ENCODE data around the gene OBP2A. TPM values are rescaled to one million over a fixed set of nuclear protein-coding genes. Genes with fewer than 3 reads are reported as not detected.

OBP2A gene
- total and polyA plus RNA-seq, 2 of the 8 experiments (the other 6 are each of a cell fraction or from before 2014, with no cell fraction given), result not detected

DNA sequence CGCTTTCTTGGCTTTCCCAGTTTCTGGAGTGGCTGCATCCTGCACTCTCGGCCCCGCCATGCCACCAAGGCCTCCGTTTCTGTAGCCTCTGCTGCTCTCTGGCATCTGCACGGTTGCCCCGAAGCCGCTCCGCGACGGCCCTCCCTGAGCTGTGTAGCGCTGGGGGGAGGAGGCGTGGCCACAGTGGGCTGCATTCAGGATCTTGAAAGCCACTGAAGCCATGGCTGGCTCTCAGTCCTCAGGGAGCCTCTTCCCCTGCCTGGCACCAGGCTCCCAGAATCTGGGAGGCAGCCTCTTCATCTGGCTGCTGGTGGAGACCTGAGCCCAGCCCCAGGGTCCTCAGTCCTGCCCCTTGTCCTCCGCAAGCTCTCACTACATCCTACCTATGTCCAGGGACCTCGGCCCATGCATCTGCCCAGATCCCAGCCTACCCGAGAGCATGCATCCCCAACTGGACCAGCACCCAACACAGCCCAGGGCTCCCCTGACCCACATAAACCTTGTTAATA is 40.7 kb downstream of the OBP2A start:
- H3K79me1 ChIP-seq (ENCODE audit: low read depth, low read length), result no peaks in the 10 kb centered on the region
- no peak overlapping the region for H4K91ac ChIP-seq (replicated peaks; ENCODE audit: insufficient read length, low read length)
- FAIRE-seq, result no peak
- H3K79me2 ChIP-seq (ENCODE audit: control insufficient read depth in 1 of 2, insufficient read depth in 2 of 2, low read length in 2 of 2), result no peaks in the 10 kb centered on the region
- no peak overlapping the region for H2BK5ac ChIP-seq (ENCODE audit: low read depth, low read length)
- no peak overlapping the region for H3K18ac ChIP-seq (ENCODE audit: extremely low read depth, low read length)
- no peak overlapping the region for H3K56ac ChIP-seq (replicated peaks; ENCODE audit: insufficient read length, low read depth, low read length)
- no peaks in the 10 kb centered on the region for H4K20me1 ChIP-seq (replicated peaks in 1 of 2; ENCODE audit: control insufficient read depth in 1 of 2, insufficient read depth in 2 of 2, low read length in 2 of 2)
- no peak for DNase-seq (ENCODE audit: low read depth in 1 of 2, low spot score in 2 of 2)
- H3K4me3 ChIP-seq (ENCODE audit: extremely low read depth in 1 of 4, insufficient read depth in 2 of 4, low read depth in 3 of 4, low read length in 4 of 4), result no peak overlapping the region
- H3K23ac ChIP-seq (ENCODE audit: insufficient read length), result no peak overlapping the region
- H2BK20ac ChIP-seq (ENCODE audit: low read length), result no peak overlapping the region
- CTCF ChIA-PET (ENCODE audit: partially characterized antibody), result interaction anchor here (1.1 to 2.1 kb wide), 5 partner anchors 15 to 82 kb away, joined by 3 to 16 read pairs (median 4); no protein-coding TSS in a partner anchor
- 80% methylated on average over 8 of the region's 15 CpGs; no CpG with 5 or more reads in 1 of the 2 experiments for WGBS, 2 experiments (ENCODE audit: extremely low coverage in 1 of 2, insufficient coverage in 1 of 2, insufficient read length in 1 of 2, insufficient replicate concordance in 2 of 2, low coverage in 1 of 2, low lambda C conversion rate in 2 of 2, missing lambda C conversion rate in 1 of 2)
- no peak overlapping the region for H2BK12ac ChIP-seq (ENCODE audit: low read depth, low read length)
- H3K4ac ChIP-seq (replicated peaks; ENCODE audit: insufficient read length, low read depth, low read length), result no peak overlapping the region
- no peak overlapping the region for H3K27ac ChIP-seq (ENCODE audit: low read depth, low read length)
- no peak overlapping the region for H3K4me2 ChIP-seq (ENCODE audit: insufficient read depth in 1 of 2, low read depth in 2 of 2, low read length in 2 of 2)
- H4K5ac ChIP-seq (ENCODE audit: insufficient read length, low read depth, low read length), result no peak overlapping the region
- H3K27me3 ChIP-seq (replicated peaks in 1 of 4; ENCODE audit: control insufficient read depth in 3 of 4, extremely low read depth in 1 of 4, insufficient read depth in 3 of 4, low read length in 3 of 4), result no peaks in the 10 kb centered on the region
- H2AFZ ChIP-seq (ENCODE audit: low read length), result no peak overlapping the region
- H3K36me3 ChIP-seq (ENCODE audit: control insufficient read depth in 2 of 4, insufficient read depth in 4 of 4, low read length in 3 of 4), result no peaks in the 10 kb centered on the region
- no peaks in the 10 kb centered on the region; a peak in 1 of 4 replicates for H3K9me3 ChIP-seq (ENCODE audit: insufficient read depth in 2 of 2, low read depth in 1 of 2, low read length in 1 of 2)
- no peak overlapping the region for H3K9ac ChIP-seq (replicated peaks in 1 of 4; ENCODE audit: extremely low read depth in 1 of 4, low read depth in 3 of 4, low read length in 3 of 4)
- H2BK120ac ChIP-seq (replicated peaks; ENCODE audit: low read depth, low read length), result no peak overlapping the region
- TF ChIP-seq TAF1 (IDR thresholded peaks at IDR 0.05; ENCODE audit: low read depth, low read length), result no peak
- TF ChIP-seq SIX5 (IDR thresholded peaks at IDR 0.05; ENCODE audit: low read depth, low read length), result no peak
- TF ChIP-seq RBBP5 (IDR thresholded peaks at IDR 0.05; ENCODE audit: borderline replicate concordance, low read depth, low read length), result no peak
- TF ChIP-seq BRCA1 (IDR thresholded peaks at IDR 0.05; ENCODE audit: low read depth, low read length), result no peak
- TF ChIP-seq CBX8 (IDR thresholded peaks at IDR 0.05; ENCODE audit: borderline replicate concordance, low read depth, low read length), result no peak
- no peak for TF ChIP-seq SUZ12 (IDR thresholded peaks at IDR 0.05; ENCODE audit: low read length)
- TF ChIP-seq SP4 (IDR thresholded peaks at IDR 0.05; ENCODE audit: low read length), result no peak
- no peak for TF ChIP-seq EGR1 (IDR thresholded peaks at IDR 0.05; ENCODE audit: borderline replicate concordance, low read depth, low read length)
- no peak for TF ChIP-seq CHD2 (IDR thresholded peaks at IDR 0.05; ENCODE audit: low read length)
- TF ChIP-seq YY1 (IDR thresholded peaks at IDR 0.05; ENCODE audit: low read depth, low read length), result no peak
- no peak for TF ChIP-seq BACH1 (IDR thresholded peaks at IDR 0.05; ENCODE audit: low read length)
- TF ChIP-seq CBX5 (IDR thresholded peaks at IDR 0.05; ENCODE audit: low read depth, low read length), result no peak
- H4K8ac ChIP-seq (ENCODE audit: extremely low read depth, insufficient read depth, low read length), result peak overlapping the region; percentile 68; the same call in 1 of the 2 replicates
- H3K14ac ChIP-seq (ENCODE audit: insufficient read length), result no peak overlapping the region
- H2AK5ac ChIP-seq (ENCODE audit: low read depth, low read length), result no peak overlapping the region
- no peaks in the 10 kb centered on the region; a peak in 1 of 7 replicates for H3K4me1 ChIP-seq (replicated peaks in 1 of 4; ENCODE audit: control insufficient read depth in 3 of 4, insufficient read depth in 4 of 4, low read length in 3 of 4)
- H2BK15ac ChIP-seq (ENCODE audit: low read length), result no peak overlapping the region
- POLR2A ChIA-PET (ENCODE audit: partially characterized antibody), result no interaction called here
- no peaks in the 10 kb centered on the region for H3K23me2 ChIP-seq (ENCODE audit: low read depth, low read length)

Data from H1 (cell line).